Loucy (cell line): ENCODE data around the gene CAMKMT.

ENCODE experiments used
- H2AFZ ChIP-seq: fragments of 200-600 bp; sonication (generic); 2 replicates; pipeline ENCODE4 v1.6.0; 2016; ENCODE audit warnings: antibody characterized with exemption, mild to moderate bottlenecking, low read length, moderate library complexity
- H3F3A ChIP-seq: fragments of 200-600 bp; 2 replicates; pipeline ENCODE4 v1.6.0; 2016; ENCODE audit warnings: antibody characterized with exemption, low read depth, mild to moderate bottlenecking
- H3K27me3 ChIP-seq: fragments of 200-600 bp; sonication (generic); 2 replicates; pipeline ENCODE4 v1.6.1; 2014; ENCODE audit warnings: low read length, mild to moderate bottlenecking; ENCODE audit not compliant: insufficient read depth, poor library complexity, severe bottlenecking
- H3K36me3 ChIP-seq: fragments of 200-600 bp; sonication (generic); 2 replicates; pipeline ENCODE4 v1.6.1; 2016; ENCODE audit warnings: low read length; ENCODE audit not compliant: insufficient read depth
- H3K4me1 ChIP-seq: fragments of 200-600 bp; sonication (generic); 2 replicates; pipeline ENCODE4 v1.5.1; 2014; ENCODE audit warnings: low read length, mild to moderate bottlenecking; ENCODE audit not compliant: insufficient read depth, poor library complexity, severe bottlenecking
- H3K4me2 ChIP-seq: fragments of 200-600 bp; sonication (generic); 2 replicates; pipeline ENCODE4 v1.6.0; 2014; ENCODE audit warnings: antibody characterized with exemption, low read length, low read depth, mild to moderate bottlenecking; ENCODE audit not compliant: poor library complexity, severe bottlenecking
- H3K4me3 ChIP-seq: fragments of 200-600 bp; sonication (generic); 2 replicates; pipeline ENCODE4 v1.5.1; 2014; ENCODE audit warnings: low read length, mild to moderate bottlenecking, mixed read lengths; ENCODE audit not compliant: poor library complexity, severe bottlenecking
- H3K79me2 ChIP-seq: fragments of 200-600 bp; sonication (generic); 2 replicates; pipeline ENCODE4 v1.6.1; 2014; ENCODE audit warnings: low read length; ENCODE audit not compliant: insufficient read depth
- H3K9ac ChIP-seq: fragments of 200-600 bp; sonication (generic); 2 replicates; pipeline ENCODE4 v1.6.0; 2014; ENCODE audit warnings: mild to moderate bottlenecking, low read depth, low read length, moderate library complexity; ENCODE audit not compliant: poor library complexity, severe bottlenecking
- H3K9me2 ChIP-seq: fragments of 200-600 bp; sonication (generic); replicated peaks from 2 replicates; pipeline ENCODE4 v1.6.1; 2016; ENCODE audit warnings: low read depth, low read length, mixed read lengths
- H3K9me3 ChIP-seq: fragments of 200-600 bp; sonication (generic); 2 replicates; pipeline ENCODE4 v1.6.1; 2014; ENCODE audit warnings: mild to moderate bottlenecking, antibody characterized with exemption, low read length, low read depth; ENCODE audit not compliant: insufficient read depth
- H4K20me1 ChIP-seq: fragments of 200-600 bp; sonication (generic); 2 replicates; pipeline ENCODE4 v1.6.0; 2014; ENCODE audit warnings: antibody characterized with exemption, low read length, mild to moderate bottlenecking; ENCODE audit not compliant: insufficient read depth, poor library complexity, severe bottlenecking
- EZH2phosphoT487 ChIP-seq: fragments of 200-600 bp; IDR thresholded peaks from 2 replicates; pipeline ENCODE4 v1.6.1; 2018; ENCODE audit warnings: antibody characterized with exemption, mild to moderate bottlenecking, moderate library complexity, borderline replicate concordance
- TF ChIP-seq, protein P1 (sequence below): fragments of 200-600 bp; sonication (generic); conservative IDR thresholded peaks from 2 replicates; pipeline ENCODE4 v1.5.1; 2014; ENCODE audit warnings: mild to moderate bottlenecking, antibody characterized with exemption, low read length

Gene CAMKMT

DNA sequence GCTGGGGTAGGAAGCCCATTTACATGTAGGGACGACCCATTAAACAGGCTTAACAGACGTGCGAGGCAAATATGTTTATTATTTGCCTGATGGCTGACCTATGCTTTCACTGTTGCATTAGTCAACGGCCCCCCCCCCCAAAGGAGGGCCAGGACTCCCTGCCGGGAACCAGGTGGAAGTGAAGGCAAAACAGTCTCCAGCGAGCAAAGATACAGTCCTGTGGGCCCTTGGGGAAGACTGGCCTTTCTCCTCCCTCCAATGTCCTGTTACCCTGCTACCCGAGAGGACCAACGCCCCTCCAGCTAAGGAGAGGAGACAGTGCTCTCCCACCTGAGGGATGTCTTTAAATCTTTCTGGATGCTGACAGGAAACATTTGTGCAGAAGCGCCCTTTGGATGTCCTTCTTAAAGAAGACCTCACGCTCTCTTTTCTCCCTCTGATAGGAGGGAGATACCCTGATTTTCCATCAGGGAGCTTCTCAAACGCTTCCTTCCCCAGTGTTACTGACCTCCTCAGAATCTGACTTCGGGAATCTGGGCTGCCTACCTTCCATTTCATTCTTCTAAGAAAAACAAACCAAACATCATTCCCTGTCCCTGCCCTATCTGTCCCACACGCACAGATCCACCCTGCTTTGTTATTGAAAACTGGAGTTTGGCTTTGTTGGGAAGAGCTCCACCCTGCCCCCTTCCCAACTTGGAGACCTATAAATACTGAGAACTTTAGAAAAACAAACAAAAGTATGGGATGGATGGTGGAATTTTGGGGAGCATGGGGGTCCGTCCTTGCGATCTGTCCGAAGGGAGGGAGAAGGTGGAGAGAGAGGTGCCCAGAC, 443.9 kb downstream of the CAMKMT start:
- H3F3A ChIP-seq: no peaks in the 10 kb centered on the region
- no peaks in the 10 kb centered on the region for H3K4me1 ChIP-seq
- no peaks in the 10 kb centered on the region for H3K9me3 ChIP-seq
- H4K20me1 ChIP-seq: no peaks in the 10 kb centered on the region
- no peaks in the 10 kb centered on the region for H3K79me2 ChIP-seq
- H3K27me3 ChIP-seq: peaks cover 4% of the 10 kb centered on the region
- H3K9ac ChIP-seq: no peak overlapping the region
- H3K9me2 ChIP-seq: no peaks in the 10 kb centered on the region
- no peak for TF ChIP-seq EZH2phosphoT487
- TF ChIP-seq, protein P1, sequence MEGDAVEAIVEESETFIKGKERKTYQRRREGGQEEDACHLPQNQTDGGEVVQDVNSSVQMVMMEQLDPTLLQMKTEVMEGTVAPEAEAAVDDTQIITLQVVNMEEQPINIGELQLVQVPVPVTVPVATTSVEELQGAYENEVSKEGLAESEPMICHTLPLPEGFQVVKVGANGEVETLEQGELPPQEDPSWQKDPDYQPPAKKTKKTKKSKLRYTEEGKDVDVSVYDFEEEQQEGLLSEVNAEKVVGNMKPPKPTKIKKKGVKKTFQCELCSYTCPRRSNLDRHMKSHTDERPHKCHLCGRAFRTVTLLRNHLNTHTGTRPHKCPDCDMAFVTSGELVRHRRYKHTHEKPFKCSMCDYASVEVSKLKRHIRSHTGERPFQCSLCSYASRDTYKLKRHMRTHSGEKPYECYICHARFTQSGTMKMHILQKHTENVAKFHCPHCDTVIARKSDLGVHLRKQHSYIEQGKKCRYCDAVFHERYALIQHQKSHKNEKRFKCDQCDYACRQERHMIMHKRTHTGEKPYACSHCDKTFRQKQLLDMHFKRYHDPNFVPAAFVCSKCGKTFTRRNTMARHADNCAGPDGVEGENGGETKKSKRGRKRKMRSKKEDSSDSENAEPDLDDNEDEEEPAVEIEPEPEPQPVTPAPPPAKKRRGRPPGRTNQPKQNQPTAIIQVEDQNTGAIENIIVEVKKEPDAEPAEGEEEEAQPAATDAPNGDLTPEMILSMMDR: no peak
- H3K4me2 ChIP-seq: no peak overlapping the region
- H3K36me3 ChIP-seq: no peaks in the 10 kb centered on the region
- H2AFZ ChIP-seq: no peak overlapping the region
- no peak overlapping the region for H3K4me3 ChIP-seq

DNA sequence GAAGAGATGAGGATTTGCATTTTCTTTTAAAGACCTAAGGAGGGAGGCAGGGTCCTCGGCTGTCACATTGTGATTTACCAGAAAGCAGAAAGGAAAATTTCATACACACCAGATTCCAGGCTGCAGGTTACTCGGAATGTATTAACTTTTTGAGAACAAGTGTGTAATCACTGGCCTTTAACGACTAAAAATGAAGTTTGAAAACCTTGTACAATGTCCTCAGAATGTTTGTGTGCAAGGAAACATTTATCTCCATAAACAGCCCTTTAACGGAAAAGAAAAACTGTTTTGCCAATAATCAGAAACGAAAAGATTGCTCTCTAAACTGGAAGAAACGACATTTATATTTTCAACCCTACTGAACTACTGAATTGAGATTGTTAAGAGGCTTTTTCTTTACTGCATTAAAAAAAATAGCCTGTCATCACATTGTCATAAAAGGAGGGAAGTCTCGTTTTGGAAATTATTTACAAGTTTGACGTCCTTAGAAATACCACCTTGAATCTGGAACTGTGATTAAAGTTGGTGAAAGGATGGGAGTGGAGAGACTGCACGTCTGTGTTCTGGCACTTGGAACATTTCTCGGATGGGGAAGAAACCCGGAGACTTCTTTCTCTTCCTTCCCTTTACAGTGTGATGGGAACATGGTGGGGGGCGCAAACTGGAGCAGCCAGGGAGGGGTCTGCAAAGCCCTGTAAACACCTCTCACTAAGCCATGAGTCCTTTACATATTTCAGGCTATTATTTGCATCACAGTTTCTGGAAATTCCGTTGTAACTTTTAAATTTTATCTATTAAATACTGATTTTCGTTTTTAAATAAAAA, 445.7 kb downstream of the CAMKMT start:
- no peaks in the 10 kb centered on the region for H3K4me1 ChIP-seq
- no peak overlapping the region for H3K4me3 ChIP-seq
- H4K20me1 ChIP-seq: no peaks in the 10 kb centered on the region
- TF ChIP-seq EZH2phosphoT487: no peak
- TF ChIP-seq, protein P1: no peak
- no peaks in the 10 kb centered on the region for H3K9me2 ChIP-seq
- H3K4me2 ChIP-seq: no peak overlapping the region
- H3K27me3 ChIP-seq: peaks cover 4% of the 10 kb centered on the region
- H3K36me3 ChIP-seq: no peaks in the 10 kb centered on the region
- no peaks in the 10 kb centered on the region for H3F3A ChIP-seq
- H2AFZ ChIP-seq: no peak overlapping the region
- H3K9ac ChIP-seq: no peak overlapping the region
- no peaks in the 10 kb centered on the region for H3K9me3 ChIP-seq
- H3K79me2 ChIP-seq: no peaks in the 10 kb centered on the region

DNA sequence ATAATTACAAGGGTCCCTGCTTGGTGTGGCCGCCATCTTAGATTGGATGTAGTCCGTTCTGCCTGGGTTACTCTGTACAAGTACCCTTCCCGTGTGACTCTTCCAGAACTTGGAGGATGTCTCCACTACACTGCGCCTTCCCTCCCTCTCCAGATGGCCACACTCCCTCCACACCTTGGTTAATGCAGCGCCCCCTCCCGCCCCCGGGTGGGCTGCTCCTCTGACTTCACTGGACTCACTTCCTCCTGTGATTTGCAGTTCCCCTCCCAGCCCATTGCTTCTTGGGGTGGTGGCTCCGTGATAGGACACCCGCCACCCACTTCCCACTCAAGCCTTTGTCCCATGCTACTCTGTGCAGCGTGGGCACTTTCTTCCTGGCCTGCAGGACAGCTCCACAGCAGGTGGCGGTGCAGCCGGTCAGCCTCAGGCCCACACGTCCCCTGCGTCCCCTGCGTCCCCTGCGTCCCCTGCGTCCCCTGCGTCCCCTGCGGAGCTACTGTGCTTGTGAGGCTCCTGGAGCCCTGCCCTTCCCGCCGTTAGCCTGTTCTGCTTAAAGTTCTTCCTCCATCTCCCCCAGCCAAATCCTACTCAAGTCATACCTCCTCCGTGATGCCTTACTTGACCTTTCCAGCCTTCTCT, 449.3 kb downstream of the CAMKMT start:
- TF ChIP-seq EZH2phosphoT487: no peak
- TF ChIP-seq, protein P1: no peak
- Histone ChIP-seq H3K4me3 (no peak overlapping the region), H3K79me2 (no peaks in the 10 kb centered on the region), H3K9me3 (no peaks in the 10 kb centered on the region), H2AFZ (no peak overlapping the region), H3K9me2 (no peaks in the 10 kb centered on the region), H3K4me1 (no peaks in the 10 kb centered on the region), H3K4me2 (no peak overlapping the region), H3F3A (no peaks in the 10 kb centered on the region), H3K27me3 (peaks cover 1% of the 10 kb centered on the region), H4K20me1 (no peaks in the 10 kb centered on the region), H3K36me3 (no peaks in the 10 kb centered on the region), H3K9ac (no peak overlapping the region)
